ENCODE data around the gene CHORDC1. TPM values are rescaled to one million over a fixed set of nuclear protein-coding genes. Genes with fewer than 3 reads are reported as not detected.
A peak's percentile ranks its signal among the peaks of the same experiment; 100 is the strongest.
"Not testable (repeated sequence)": the region's sequence is repeated elsewhere in the genome, so short reads cannot be mapped to it uniquely, and the experiment has no call there.

CHORDC1 gene
- total RNA-seq, result 10 to 100 TPM; 49.1 to 55.3 TPM

- peaks cover 49% of the 10 kb centered on the region for H3K4me1 Mint-ChIP-seq (ENCODE audit: low read depth)
- H3K4me3 Mint-ChIP-seq, result peak within 1 kb of the TSS; percentile 98
- H3K27ac Mint-ChIP-seq, result peak within 1 kb of the TSS; percentile 97
- DNase-seq, result peak; percentile 92 to 95
- H3K27me3 Mint-ChIP-seq (ENCODE audit: low read depth), result no peaks in the 10 kb centered on the region
- H3K36me3 Mint-ChIP-seq (ENCODE audit: insufficient read depth in 2 of 2), result peaks cover 9 to 13% of the 10 kb centered on the region in 2 donors
- H3K9me3 Mint-ChIP-seq, result no peaks in the 10 kb centered on the region
- ATAC-seq (replicated peaks in 1 of 2), result peak; percentile 95
Observed at GRCh38 chr11:90222459-90223247, at the start of gene CHORDC1. Gene CHORDC1, minus strand, starts transcription at chr11:90223049. Its CDS starts 95 bp downstream, at chr11:90222954.

GRCh38 chr11:90257158-90257525 lies 34.3 kb upstream of the CHORDC1 start:
- H3K27me3 Mint-ChIP-seq (ENCODE audit: low read depth), result no peaks in the 10 kb centered on the region
- ATAC-seq (replicated peaks in 1 of 2), result no peak
- H3K9me3 Mint-ChIP-seq, result no peaks in the 10 kb centered on the region
- no peak overlapping the region for H3K4me3 Mint-ChIP-seq
- no peak for DNase-seq
- no peaks in the 10 kb centered on the region for H3K36me3 Mint-ChIP-seq (ENCODE audit: insufficient read depth in 2 of 2)
- H3K27ac Mint-ChIP-seq, result no peak overlapping the region
- H3K4me1 Mint-ChIP-seq (ENCODE audit: low read depth), result peaks cover 2% of the 10 kb centered on the region

- H3K4me1 Mint-ChIP-seq (ENCODE audit: low read depth), result peaks cover 5% of the 10 kb centered on the region
- no peaks in the 10 kb centered on the region for H3K36me3 Mint-ChIP-seq (ENCODE audit: insufficient read depth in 2 of 2)
- DNase-seq (no peak), ATAC-seq (replicated peaks in 1 of 2) (no peak)
- no peak overlapping the region for H3K4me3 Mint-ChIP-seq
- no peak overlapping the region for H3K27ac Mint-ChIP-seq
- H3K9me3 Mint-ChIP-seq, result no peaks in the 10 kb centered on the region
- no peaks in the 10 kb centered on the region for H3K27me3 Mint-ChIP-seq (ENCODE audit: low read depth)
Observed at GRCh38 chr11:90256404-90257157, 33.7 kb upstream of the CHORDC1 start.

- no peak overlapping the region for H3K27ac Mint-ChIP-seq
- peaks cover 5% of the 10 kb centered on the region for H3K4me1 Mint-ChIP-seq (ENCODE audit: low read depth)
- H3K9me3 Mint-ChIP-seq, result no peaks in the 10 kb centered on the region
- no peak overlapping the region for H3K4me3 Mint-ChIP-seq
- no peaks in the 10 kb centered on the region for H3K27me3 Mint-ChIP-seq (ENCODE audit: low read depth)
- DNase-seq, result no peak
- H3K36me3 Mint-ChIP-seq (ENCODE audit: insufficient read depth in 2 of 2), result no peaks in the 10 kb centered on the region
- ATAC-seq (replicated peaks in 1 of 2), result no peak
Observed at GRCh38 chr11:90254065-90254464, 31.2 kb upstream of the CHORDC1 start.

- DNase-seq (no peak), ATAC-seq (replicated peaks in 1 of 2) (no peak)
- peak overlapping the region; percentile 6 to 58 for H3K4me3 Mint-ChIP-seq
- no peak overlapping the region for H3K27ac Mint-ChIP-seq
- H3K4me1 Mint-ChIP-seq (ENCODE audit: low read depth), result peaks cover 5% of the 10 kb centered on the region
- H3K27me3 Mint-ChIP-seq (ENCODE audit: low read depth), result no peaks in the 10 kb centered on the region
- H3K9me3 Mint-ChIP-seq, result no peaks in the 10 kb centered on the region
- no peaks in the 10 kb centered on the region for H3K36me3 Mint-ChIP-seq (ENCODE audit: insufficient read depth in 2 of 2)
Observed at GRCh38 chr11:90252053-90252452, 29.2 kb upstream of the CHORDC1 start.

GRCh38 chr11:90251599-90251998 lies 28.8 kb upstream of the CHORDC1 start:
- ATAC-seq (replicated peaks in 1 of 2), result no peak
- H3K27me3 Mint-ChIP-seq (ENCODE audit: low read depth), result no peaks in the 10 kb centered on the region
- H3K4me1 Mint-ChIP-seq (ENCODE audit: low read depth), result peaks cover 5% of the 10 kb centered on the region
- peak overlapping the region; percentile 72 to 89 for H3K4me3 Mint-ChIP-seq
- H3K9me3 Mint-ChIP-seq, result no peaks in the 10 kb centered on the region
- H3K36me3 Mint-ChIP-seq (ENCODE audit: insufficient read depth in 2 of 2), result no peaks in the 10 kb centered on the region
- peak overlapping the region; percentile 89 for H3K27ac Mint-ChIP-seq
- no peak for DNase-seq

GRCh38 chr11:90250970-90251369 lies 28.1 kb upstream of the CHORDC1 start:
- no peaks in the 10 kb centered on the region for H3K27me3 Mint-ChIP-seq (ENCODE audit: low read depth)
- ATAC-seq (replicated peaks in 1 of 2), result peak in 1 of 2 donors; percentile 25
- H3K9me3 Mint-ChIP-seq, result no peaks in the 10 kb centered on the region
- H3K4me1 Mint-ChIP-seq (ENCODE audit: low read depth), result peaks cover 5% of the 10 kb centered on the region
- H3K36me3 Mint-ChIP-seq (ENCODE audit: insufficient read depth in 2 of 2), result no peaks in the 10 kb centered on the region
- H3K4me3 Mint-ChIP-seq, result peak overlapping the region; percentile 72 to 89
- no peak for DNase-seq
- peak overlapping the region; percentile 89 for H3K27ac Mint-ChIP-seq

GRCh38 chr11:90246468-90246867 lies 23.6 kb upstream of the CHORDC1 start:
- H3K4me1 Mint-ChIP-seq (ENCODE audit: low read depth), result no peaks in the 10 kb centered on the region
- peaks cover 8% of the 10 kb centered on the region for H3K27me3 Mint-ChIP-seq (ENCODE audit: low read depth)
- H3K36me3 Mint-ChIP-seq (ENCODE audit: insufficient read depth in 2 of 2), result no peaks in the 10 kb centered on the region
- H3K4me3 Mint-ChIP-seq, result no peak overlapping the region
- H3K27ac Mint-ChIP-seq, result no peak overlapping the region
- no peak for DNase-seq
- ATAC-seq (replicated peaks in 1 of 2), result no peak
- no peaks in the 10 kb centered on the region for H3K9me3 Mint-ChIP-seq

- H3K4me1 Mint-ChIP-seq (ENCODE audit: low read depth), result no peaks in the 10 kb centered on the region
- H3K36me3 Mint-ChIP-seq (ENCODE audit: insufficient read depth in 2 of 2), result no peaks in the 10 kb centered on the region
- no peak for ATAC-seq (replicated peaks in 1 of 2)
- no peak overlapping the region for H3K27ac Mint-ChIP-seq
- DNase-seq, result no peak
- no peak overlapping the region for H3K4me3 Mint-ChIP-seq
- no peaks in the 10 kb centered on the region for H3K9me3 Mint-ChIP-seq
- peaks cover 8% of the 10 kb centered on the region for H3K27me3 Mint-ChIP-seq (ENCODE audit: low read depth)
Observed at GRCh38 chr11:90243534-90243933, 20.7 kb upstream of the CHORDC1 start.

- H3K36me3 Mint-ChIP-seq (ENCODE audit: insufficient read depth in 2 of 2), result no peaks in the 10 kb centered on the region
- H3K9me3 Mint-ChIP-seq, result no peaks in the 10 kb centered on the region
- H3K4me3 Mint-ChIP-seq, result no peak overlapping the region
- no peak for DNase-seq
- no peak overlapping the region for H3K27ac Mint-ChIP-seq
- peaks cover 8% of the 10 kb centered on the region for H3K27me3 Mint-ChIP-seq (ENCODE audit: low read depth)
- no peak for ATAC-seq (replicated peaks in 1 of 2)
- no peaks in the 10 kb centered on the region for H3K4me1 Mint-ChIP-seq (ENCODE audit: low read depth)
Observed at GRCh38 chr11:90242894-90243416, 20.1 kb upstream of the CHORDC1 start.

- DNase-seq (no peak), ATAC-seq (replicated peaks in 1 of 2) (no peak)
- Mint-ChIP-seq H3K36me3 (ENCODE audit: insufficient read depth in 2 of 2) (no peaks in the 10 kb centered on the region), H3K4me1 (ENCODE audit: low read depth) (no peaks in the 10 kb centered on the region), H3K27ac (no peak overlapping the region), H3K4me3 (peak overlapping the region in 1 of 2 donors; percentile 15), H3K9me3 (no peaks in the 10 kb centered on the region), H3K27me3 (ENCODE audit: low read depth) (peaks cover 8% of the 10 kb centered on the region)
Observed at GRCh38 chr11:90241414-90241813, 18.6 kb upstream of the CHORDC1 start.

- not testable (repeated sequence) for H3K36me3 Mint-ChIP-seq (ENCODE audit: insufficient read depth in 2 of 2); H3K9me3 Mint-ChIP-seq; H3K27ac Mint-ChIP-seq; H3K4me1 Mint-ChIP-seq (ENCODE audit: low read depth)
- peak overlapping the region; percentile 10 to 44 for H3K4me3 Mint-ChIP-seq
- peaks cover 14% of the 10 kb centered on the region for H3K27me3 Mint-ChIP-seq (ENCODE audit: low read depth)
- DNase-seq (peak; percentile 31 to 46), ATAC-seq (replicated peaks in 1 of 2) (peak in 1 of 2 donors; percentile 42)
Observed at GRCh38 chr11:90239967-90240636, 17.3 kb upstream of the CHORDC1 start.

- no peaks in the 10 kb centered on the region for H3K36me3 Mint-ChIP-seq (ENCODE audit: insufficient read depth in 2 of 2)
- H3K4me3 Mint-ChIP-seq, result no peak overlapping the region
- no peaks in the 10 kb centered on the region for H3K9me3 Mint-ChIP-seq
- DNase-seq (no peak), ATAC-seq (replicated peaks in 1 of 2) (no peak)
- H3K27me3 Mint-ChIP-seq (ENCODE audit: low read depth), result peaks cover 6% of the 10 kb centered on the region
- H3K27ac Mint-ChIP-seq, result no peak overlapping the region
- H3K4me1 Mint-ChIP-seq (ENCODE audit: low read depth), result no peaks in the 10 kb centered on the region
Observed at GRCh38 chr11:90237004-90237403, 14.2 kb upstream of the CHORDC1 start.

All from activated T-cell treated with anti-CD3 and anti-CD28 coated beads, Interleukin-2, amount 50 U/mL, for 72 hours (primary cell).